ENCODE measurements around the gene PRKAA1. TPM values are rescaled to one million over a fixed set of nuclear protein-coding genes. Genes with fewer than 3 reads are reported as not detected.

The PRKAA1 gene
- total and polyA plus RNA-seq, 2 of the 13 experiments (the other 11 are each of a cell fraction or from before 2014, with no cell fraction given) = 36.6 to 58.0 TPM

DNA sequence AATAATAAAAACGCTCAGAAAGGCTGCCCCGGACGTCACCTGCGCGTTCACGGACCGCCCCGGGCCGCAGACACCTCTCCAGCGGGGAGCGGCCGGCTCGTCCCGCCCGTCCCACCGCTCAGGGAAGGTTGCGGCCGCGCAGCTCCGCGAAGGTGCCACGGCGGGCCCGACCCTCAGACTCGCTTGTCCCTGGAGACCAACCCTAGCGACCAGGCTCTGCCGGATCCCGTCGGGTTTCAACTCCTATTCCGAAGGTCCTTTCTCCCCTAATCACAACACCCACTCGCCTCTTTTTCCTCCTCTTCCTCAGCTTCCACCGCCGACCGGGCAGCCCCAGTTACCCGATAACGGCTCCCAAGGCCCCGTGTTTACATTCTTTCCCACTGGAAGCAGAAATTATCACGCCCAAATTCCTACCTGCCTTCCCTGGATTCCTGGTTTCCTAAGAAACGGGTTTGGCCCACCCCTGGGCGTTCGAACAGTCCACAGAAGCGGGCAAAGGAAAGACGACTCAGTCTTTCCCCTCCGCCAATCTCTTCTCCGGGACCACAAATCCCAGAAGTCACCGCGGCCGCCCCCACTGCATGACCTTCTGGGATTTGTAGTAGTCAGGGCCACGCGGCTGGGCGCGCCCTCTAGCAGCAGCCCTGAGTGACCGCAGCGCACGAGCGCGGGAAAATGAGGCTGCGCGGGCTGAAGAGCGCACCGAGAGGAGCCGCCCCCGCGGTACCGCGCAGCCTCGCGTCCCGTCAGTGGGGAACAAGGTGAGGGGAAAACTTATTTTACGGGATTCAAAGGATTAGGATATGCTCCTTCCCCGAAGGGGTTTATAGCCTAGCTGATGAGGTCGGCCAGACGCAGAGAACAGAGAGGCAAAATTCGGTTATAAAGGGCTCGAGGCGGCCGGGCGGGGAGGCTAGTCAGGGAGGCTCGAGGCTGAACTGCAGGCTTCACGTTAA is 42.5 kb downstream of the PRKAA1 start, which contains the start of gene TTC33 (continued):
- TF ChIP-seq, protein P1, sequence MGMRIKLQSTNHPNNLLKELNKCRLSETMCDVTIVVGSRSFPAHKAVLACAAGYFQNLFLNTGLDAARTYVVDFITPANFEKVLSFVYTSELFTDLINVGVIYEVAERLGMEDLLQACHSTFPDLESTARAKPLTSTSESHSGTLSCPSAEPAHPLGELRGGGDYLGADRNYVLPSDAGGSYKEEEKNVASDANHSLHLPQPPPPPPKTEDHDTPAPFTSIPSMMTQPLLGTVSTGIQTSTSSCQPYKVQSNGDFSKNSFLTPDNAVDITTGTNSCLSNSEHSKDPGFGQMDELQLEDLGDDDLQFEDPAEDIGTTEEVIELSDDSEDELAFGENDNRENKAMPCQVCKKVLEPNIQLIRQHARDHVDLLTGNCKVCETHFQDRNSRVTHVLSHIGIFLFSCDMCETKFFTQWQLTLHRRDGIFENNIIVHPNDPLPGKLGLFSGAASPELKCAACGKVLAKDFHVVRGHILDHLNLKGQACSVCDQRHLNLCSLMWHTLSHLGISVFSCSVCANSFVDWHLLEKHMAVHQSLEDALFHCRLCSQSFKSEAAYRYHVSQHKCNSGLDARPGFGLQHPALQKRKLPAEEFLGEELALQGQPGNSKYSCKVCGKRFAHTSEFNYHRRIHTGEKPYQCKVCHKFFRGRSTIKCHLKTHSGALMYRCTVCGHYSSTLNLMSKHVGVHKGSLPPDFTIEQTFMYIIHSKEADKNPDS (CRISPR knock-in tag; IDR thresholded peaks at IDR 0.05) = 0 out of 2 replicates have a peak, but pooled peaks have one; percentile 40
- TF ChIP-seq GPN1 (CRISPR knock-in tag; IDR thresholded peaks at IDR 0.05; ENCODE audit: borderline replicate concordance) (no peak), ZNF615 (CRISPR knock-in tag; IDR thresholded peaks at IDR 0.05; ENCODE audit: borderline replicate concordance) (peak; percentile 92; the same call in 1 of the 2 replicates), ZBTB20 (CRISPR knock-in tag; IDR thresholded peaks at IDR 0.05; ENCODE audit: borderline replicate concordance, low read depth) (no peak), SP4 (CRISPR knock-in tag; IDR thresholded peaks at IDR 0.05) (peak; percentile 44; the same call in 1 of the 2 replicates), MAZ (IDR thresholded peaks at IDR 0.05; ENCODE audit: borderline replicate concordance, low read depth, low read length) (peak; percentile 69), MAZ (CRISPR knock-in tag; IDR thresholded peaks at IDR 0.05; ENCODE audit: low read depth) (peak; percentile 68; the same call in 1 of the 2 replicates), THAP11 (CRISPR knock-in tag; IDR thresholded peaks at IDR 0.05) (peak; percentile 99), HDAC1 (CRISPR knock-in tag; IDR thresholded peaks at IDR 0.05) (0 out of 2 replicates have a peak, but pooled peaks have one; percentile 11), CHD4 (IDR thresholded peaks at IDR 0.05; ENCODE audit: borderline replicate concordance, low read length) (no peak), SCMH1 (CRISPR knock-in tag; IDR thresholded peaks at IDR 0.05; ENCODE audit: borderline replicate concordance) (no peak), ARNTL (CRISPR knock-in tag; IDR thresholded peaks at IDR 0.05) (no peak)
- TF ChIP-seq, protein P2, sequence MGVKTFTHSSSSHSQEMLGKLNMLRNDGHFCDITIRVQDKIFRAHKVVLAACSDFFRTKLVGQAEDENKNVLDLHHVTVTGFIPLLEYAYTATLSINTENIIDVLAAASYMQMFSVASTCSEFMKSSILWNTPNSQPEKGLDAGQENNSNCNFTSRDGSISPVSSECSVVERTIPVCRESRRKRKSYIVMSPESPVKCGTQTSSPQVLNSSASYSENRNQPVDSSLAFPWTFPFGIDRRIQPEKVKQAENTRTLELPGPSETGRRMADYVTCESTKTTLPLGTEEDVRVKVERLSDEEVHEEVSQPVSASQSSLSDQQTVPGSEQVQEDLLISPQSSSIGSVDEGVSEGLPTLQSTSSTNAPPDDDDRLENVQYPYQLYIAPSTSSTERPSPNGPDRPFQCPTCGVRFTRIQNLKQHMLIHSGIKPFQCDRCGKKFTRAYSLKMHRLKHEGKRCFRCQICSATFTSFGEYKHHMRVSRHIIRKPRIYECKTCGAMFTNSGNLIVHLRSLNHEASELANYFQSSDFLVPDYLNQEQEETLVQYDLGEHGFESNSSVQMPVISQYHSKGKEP (CRISPR knock-in tag; IDR thresholded peaks at IDR 0.05) = no peak; the same call in 1 of the 2 replicates
- TF ChIP-seq, protein P3, sequence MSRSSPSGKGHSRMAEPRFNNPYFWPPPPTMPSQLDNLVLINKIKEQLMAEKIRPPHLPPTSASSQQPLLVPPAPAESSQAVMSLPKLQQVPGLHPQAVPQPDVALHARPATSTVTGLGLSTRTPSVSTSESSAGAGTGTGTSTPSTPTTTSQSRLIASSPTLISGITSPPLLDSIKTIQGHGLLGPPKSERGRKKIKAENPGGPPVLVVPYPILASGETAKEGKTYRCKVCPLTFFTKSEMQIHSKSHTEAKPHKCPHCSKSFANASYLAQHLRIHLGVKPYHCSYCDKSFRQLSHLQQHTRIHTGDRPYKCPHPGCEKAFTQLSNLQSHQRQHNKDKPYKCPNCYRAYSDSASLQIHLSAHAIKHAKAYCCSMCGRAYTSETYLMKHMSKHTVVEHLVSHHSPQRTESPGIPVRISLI (CRISPR knock-in tag; IDR thresholded peaks at IDR 0.05; ENCODE audit: borderline replicate concordance) = no peak
- TF ChIP-seq, protein P4, sequence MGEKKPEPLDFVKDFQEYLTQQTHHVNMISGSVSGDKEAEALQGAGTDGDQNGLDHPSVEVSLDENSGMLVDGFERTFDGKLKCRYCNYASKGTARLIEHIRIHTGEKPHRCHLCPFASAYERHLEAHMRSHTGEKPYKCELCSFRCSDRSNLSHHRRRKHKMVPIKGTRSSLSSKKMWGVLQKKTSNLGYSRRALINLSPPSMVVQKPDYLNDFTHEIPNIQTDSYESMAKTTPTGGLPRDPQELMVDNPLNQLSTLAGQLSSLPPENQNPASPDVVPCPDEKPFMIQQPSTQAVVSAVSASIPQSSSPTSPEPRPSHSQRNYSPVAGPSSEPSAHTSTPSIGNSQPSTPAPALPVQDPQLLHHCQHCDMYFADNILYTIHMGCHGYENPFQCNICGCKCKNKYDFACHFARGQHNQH (CRISPR knock-in tag; IDR thresholded peaks at IDR 0.05) = peak; percentile 89; the same call in 1 of the 2 replicates
- TF ChIP-seq, protein P5, sequence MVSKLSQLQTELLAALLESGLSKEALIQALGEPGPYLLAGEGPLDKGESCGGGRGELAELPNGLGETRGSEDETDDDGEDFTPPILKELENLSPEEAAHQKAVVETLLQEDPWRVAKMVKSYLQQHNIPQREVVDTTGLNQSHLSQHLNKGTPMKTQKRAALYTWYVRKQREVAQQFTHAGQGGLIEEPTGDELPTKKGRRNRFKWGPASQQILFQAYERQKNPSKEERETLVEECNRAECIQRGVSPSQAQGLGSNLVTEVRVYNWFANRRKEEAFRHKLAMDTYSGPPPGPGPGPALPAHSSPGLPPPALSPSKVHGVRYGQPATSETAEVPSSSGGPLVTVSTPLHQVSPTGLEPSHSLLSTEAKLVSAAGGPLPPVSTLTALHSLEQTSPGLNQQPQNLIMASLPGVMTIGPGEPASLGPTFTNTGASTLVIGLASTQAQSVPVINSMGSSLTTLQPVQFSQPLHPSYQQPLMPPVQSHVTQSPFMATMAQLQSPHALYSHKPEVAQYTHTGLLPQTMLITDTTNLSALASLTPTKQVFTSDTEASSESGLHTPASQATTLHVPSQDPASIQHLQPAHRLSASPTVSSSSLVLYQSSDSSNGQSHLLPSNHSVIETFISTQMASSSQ (IDR thresholded peaks at IDR 0.05; ENCODE audit: low read depth) = 0 out of 2 replicates have a peak, but pooled peaks have one; percentile 56
- TF ChIP-seq, protein P5 (CRISPR knock-in tag; IDR thresholded peaks at IDR 0.05; ENCODE audit: borderline replicate concordance) = peak; percentile 62; the same call in 1 of the 2 replicates

All from HepG2 (cell line).